ENCODE results near the gene GRIN2A. TPM values are rescaled to one million over a fixed set of nuclear protein-coding genes. Genes with fewer than 3 reads are reported as not detected.

GRIN2A gene
- total and polyA plus RNA-seq, 2 donors (not counting 3 experiments of a cell fraction or from before 2014, with no cell fraction given), result not detected

GRCh38 chr16:9775998-9776397 lies 406.2 kb downstream of the GRIN2A start:
- no peak overlapping the region for H2AFZ ChIP-seq (ENCODE audit: low read depth, low read length)
- no peaks in the 10 kb centered on the region for H3K27me3 ChIP-seq (ENCODE audit: control insufficient read depth in 2 of 2, insufficient read depth in 2 of 2, low read length in 2 of 2)
- intact Hi-C loops (cut with micrococcal nuclease), result no loop called here
- H3K36me3 ChIP-seq (ENCODE audit: control insufficient read depth in 2 of 2, extremely low read depth in 1 of 2, insufficient read depth in 2 of 2, low read length in 2 of 2), result no peaks in the 10 kb centered on the region
- H3K79me2 ChIP-seq (ENCODE audit: control insufficient read depth, insufficient read depth, low read length), result no peaks in the 10 kb centered on the region
- CTCF ChIA-PET, result no interaction called here
- no peak overlapping the region for H3K4me3 ChIP-seq (replicated peaks in 1 of 3; ENCODE audit: insufficient read depth in 1 of 3, low read depth in 1 of 3, low read length in 3 of 3)
- TF ChIP-seq POLR2AphosphoS5 (IDR thresholded peaks at IDR 0.05; ENCODE audit: insufficient read depth, low read depth, low read length) (no peak), MYC (IDR thresholded peaks at IDR 0.05; ENCODE audit: low read depth, low read length) (no peak), POLR2A (IDR thresholded peaks at IDR 0.05; ENCODE audit: low read depth, low read length) (no peak)
- dilution Hi-C loops (cut with MboI; ENCODE audit: extremely low pct_ligation_motif_present, low sequenced_read_pairs), result no loop called here
- no peak overlapping the region for H3K4me2 ChIP-seq (ENCODE audit: insufficient read depth, low read length)
- H3K9me3 ChIP-seq (replicated peaks; ENCODE audit: control insufficient read depth, insufficient read depth, low read length), result no peaks in the 10 kb centered on the region
- H3K9ac ChIP-seq (replicated peaks; ENCODE audit: extremely low read depth, insufficient read depth, low read length), result no peak overlapping the region
- POLR2A ChIA-PET, result no interaction called here
- no peak overlapping the region for H3K27ac ChIP-seq (ENCODE audit: insufficient read depth, low read depth, low read length)
- no peak for DNase-seq (ENCODE audit: low read depth, low spot score)
- BruUV-seq (replicated peaks), result no TSS peak
- FAIRE-seq, result no peak
- H4K20me1 ChIP-seq (replicated peaks; ENCODE audit: control insufficient read depth, extremely low read depth, insufficient read depth, low read length), result no peaks in the 10 kb centered on the region
- no peaks in the 10 kb centered on the region for H3K9me1 ChIP-seq (replicated peaks; ENCODE audit: control insufficient read depth, extremely low read depth, insufficient read depth, low read length)
- no peaks in the 10 kb centered on the region for H3K4me1 ChIP-seq (ENCODE audit: control insufficient read depth, extremely low read depth, insufficient read depth, low read length)

DNA sequence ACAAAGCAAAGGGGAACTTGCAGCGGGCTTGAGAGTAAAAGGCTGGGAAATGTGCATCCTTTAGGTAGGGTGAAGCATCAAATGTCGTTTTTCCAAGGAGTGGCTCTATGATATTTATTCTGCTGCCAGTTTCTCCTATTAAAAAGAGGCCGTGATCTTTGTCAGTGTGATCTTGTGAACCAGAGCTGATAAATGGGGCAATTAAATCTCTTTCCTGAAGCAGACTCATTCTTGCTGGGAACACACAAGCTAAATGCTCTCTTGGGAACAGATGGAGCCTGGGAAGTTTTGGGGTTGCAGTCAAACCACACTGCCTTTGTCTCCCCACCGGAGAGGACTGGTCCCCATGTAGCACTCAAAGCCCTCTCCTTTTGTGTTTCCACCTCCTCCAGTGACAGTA lies 408.9 kb downstream of the GRIN2A start:
- Histone ChIP-seq H3K27ac (ENCODE audit: insufficient read depth, low read depth, low read length) (no peak overlapping the region), H3K9me1 (replicated peaks; ENCODE audit: control insufficient read depth, extremely low read depth, insufficient read depth, low read length) (no peaks in the 10 kb centered on the region), H3K4me2 (ENCODE audit: insufficient read depth, low read length) (no peak overlapping the region), H3K79me2 (ENCODE audit: control insufficient read depth, insufficient read depth, low read length) (no peaks in the 10 kb centered on the region), H2AFZ (ENCODE audit: low read depth, low read length) (no peak overlapping the region), H3K4me1 (ENCODE audit: control insufficient read depth, extremely low read depth, insufficient read depth, low read length) (no peaks in the 10 kb centered on the region), H3K9me3 (replicated peaks; ENCODE audit: control insufficient read depth, insufficient read depth, low read length) (no peaks in the 10 kb centered on the region), H4K20me1 (replicated peaks; ENCODE audit: control insufficient read depth, extremely low read depth, insufficient read depth, low read length) (no peaks in the 10 kb centered on the region), H3K36me3 (ENCODE audit: control insufficient read depth in 2 of 2, extremely low read depth in 1 of 2, insufficient read depth in 2 of 2, low read length in 2 of 2) (no peaks in the 10 kb centered on the region), H3K4me3 (replicated peaks in 1 of 3; ENCODE audit: insufficient read depth in 1 of 3, low read depth in 1 of 3, low read length in 3 of 3) (no peak overlapping the region), H3K9ac (replicated peaks; ENCODE audit: extremely low read depth, insufficient read depth, low read length) (no peak overlapping the region), H3K27me3 (ENCODE audit: control insufficient read depth in 2 of 2, insufficient read depth in 2 of 2, low read length in 2 of 2) (no peaks in the 10 kb centered on the region)
- POLR2A ChIA-PET, result no interaction called here
- CTCF ChIA-PET, result no interaction called here
- no TSS peak for BruUV-seq (replicated peaks)
- intact Hi-C loops (cut with micrococcal nuclease) (no loop called here), dilution Hi-C loops (cut with MboI; ENCODE audit: extremely low pct_ligation_motif_present, low sequenced_read_pairs) (no loop called here)
- FAIRE-seq, result no peak
- TF ChIP-seq FOS (IDR thresholded peaks at IDR 0.05; ENCODE audit: borderline replicate concordance, insufficient read depth, low read length), result no peak
- TF ChIP-seq, protein P1, sequence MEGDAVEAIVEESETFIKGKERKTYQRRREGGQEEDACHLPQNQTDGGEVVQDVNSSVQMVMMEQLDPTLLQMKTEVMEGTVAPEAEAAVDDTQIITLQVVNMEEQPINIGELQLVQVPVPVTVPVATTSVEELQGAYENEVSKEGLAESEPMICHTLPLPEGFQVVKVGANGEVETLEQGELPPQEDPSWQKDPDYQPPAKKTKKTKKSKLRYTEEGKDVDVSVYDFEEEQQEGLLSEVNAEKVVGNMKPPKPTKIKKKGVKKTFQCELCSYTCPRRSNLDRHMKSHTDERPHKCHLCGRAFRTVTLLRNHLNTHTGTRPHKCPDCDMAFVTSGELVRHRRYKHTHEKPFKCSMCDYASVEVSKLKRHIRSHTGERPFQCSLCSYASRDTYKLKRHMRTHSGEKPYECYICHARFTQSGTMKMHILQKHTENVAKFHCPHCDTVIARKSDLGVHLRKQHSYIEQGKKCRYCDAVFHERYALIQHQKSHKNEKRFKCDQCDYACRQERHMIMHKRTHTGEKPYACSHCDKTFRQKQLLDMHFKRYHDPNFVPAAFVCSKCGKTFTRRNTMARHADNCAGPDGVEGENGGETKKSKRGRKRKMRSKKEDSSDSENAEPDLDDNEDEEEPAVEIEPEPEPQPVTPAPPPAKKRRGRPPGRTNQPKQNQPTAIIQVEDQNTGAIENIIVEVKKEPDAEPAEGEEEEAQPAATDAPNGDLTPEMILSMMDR (IDR thresholded peaks at IDR 0.05; ENCODE audit: extremely low read depth in 1 of 2, insufficient read depth in 1 of 2, low read depth in 1 of 2, low read length in 2 of 2), result no peak
- TF ChIP-seq POLR2A (IDR thresholded peaks at IDR 0.05; ENCODE audit: low read depth, low read length), result no peak
- TF ChIP-seq MYC (IDR thresholded peaks at IDR 0.05; ENCODE audit: low read depth, low read length), result no peak
- TF ChIP-seq POLR2AphosphoS5 (IDR thresholded peaks at IDR 0.05; ENCODE audit: insufficient read depth, low read depth, low read length), result no peak
- no peak for TF ChIP-seq EZH2 (IDR thresholded peaks at IDR 0.05; ENCODE audit: borderline replicate concordance, low read depth, low read length, severe bottlenecking)
- TF ChIP-seq GATA2 (IDR thresholded peaks at IDR 0.05; ENCODE audit: insufficient read depth, insufficient read length, low read depth, low read length), result no peak
- TF ChIP-seq JUN (IDR thresholded peaks at IDR 0.05; ENCODE audit: borderline replicate concordance, insufficient read depth, insufficient read length, low read depth), result no peak
- no peak for TF ChIP-seq MAX (IDR thresholded peaks at IDR 0.05; ENCODE audit: insufficient read depth, insufficient read length)
- no peak for DNase-seq (ENCODE audit: low read depth, low spot score)
